ENCODE results near the gene RPLP2.

DNA sequence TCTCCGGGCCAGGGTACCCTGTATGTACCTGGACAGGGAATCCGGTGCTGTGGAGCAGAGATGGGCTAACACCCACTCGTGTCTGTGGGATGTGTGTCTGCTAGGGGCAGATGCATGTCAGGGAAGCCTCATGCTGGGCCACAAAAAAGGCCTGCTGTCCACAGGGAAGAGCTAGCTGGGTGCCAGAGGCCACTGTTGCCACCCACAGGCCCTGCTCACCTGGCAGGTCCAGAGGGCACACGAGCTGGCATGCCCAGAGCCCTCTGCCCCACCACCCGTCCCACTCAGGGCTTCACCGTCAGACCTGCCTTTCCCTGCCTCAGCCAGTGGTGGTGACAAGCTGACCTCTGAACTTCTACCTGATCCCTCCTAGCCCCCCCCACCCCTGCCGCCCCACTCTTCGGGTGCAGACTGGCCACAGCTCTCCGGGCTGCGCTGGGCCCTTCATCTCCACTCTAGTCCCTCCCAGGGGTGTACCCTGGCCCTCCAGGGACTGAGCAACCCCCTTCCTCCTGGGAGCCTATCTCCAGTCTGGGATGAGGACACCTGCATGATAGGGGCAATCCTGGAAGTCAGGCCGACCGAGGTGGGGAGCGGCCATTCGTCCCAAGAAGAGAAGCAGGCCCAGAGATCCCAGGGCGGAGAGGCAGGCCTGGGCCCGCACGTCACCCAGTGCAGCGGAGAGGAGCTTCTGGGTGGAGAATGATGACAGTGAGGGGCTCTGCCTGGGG lies 13.0 kb upstream of the RPLP2 start:
- TF ChIP-seq SUZ12 (IDR thresholded peaks at IDR 0.05; ENCODE audit: extremely low read depth, insufficient read depth, insufficient read length) (no peak), ZNF274 (IDR thresholded peaks at IDR 0.05; ENCODE audit: low read depth, low read length) (no peak), YY1 (IDR thresholded peaks at IDR 0.05; ENCODE audit: insufficient read depth, insufficient read length) (no peak)

All from NT2/D1 (cell line).